ENCODE data around the gene HIVEP1. TPM values are rescaled to one million over a fixed set of nuclear protein-coding genes. Genes with fewer than 3 reads are reported as not detected.

Gene HIVEP1
- total and polyA plus RNA-seq, 2 of the 13 experiments (the other 11 are each of a cell fraction or from before 2014, with no cell fraction given), result 7.4 to 9.9 TPM

- in situ Hi-C loops (cut with HindIII; ENCODE audit: extremely low pct_ligation_motif_present, low pct_unique_long_range_greater_than_20kb), result no loop called here
- no peaks in the 10 kb centered on the region for H3K36me3 ChIP-seq (replicated peaks in 1 of 2; ENCODE audit: control insufficient read depth in 1 of 2, insufficient read depth in 2 of 2, low read length in 2 of 2)
- FAIRE-seq (no peak), DNase-seq (ENCODE audit: low spot score) (no peak), ATAC-seq (no peak)
- ChIA-PET CTCF (ENCODE audit: low intra/inter-chr PET ratio, low total read pairs) (no interaction called here), POLR2A (no interaction called here)
- BruUV-seq (replicated peaks), result no TSS peak
- peaks cover 10% of the 10 kb centered on the region for H3K79me2 ChIP-seq (ENCODE audit: insufficient read depth, low read length)
- WGBS (ENCODE audit: low lambda C conversion rate), result 9% methylated on average over 9 of the region's 9 CpGs
- H3K4me3 ChIP-seq (replicated peaks in 1 of 3; ENCODE audit: insufficient read depth in 1 of 3, low read depth in 2 of 3, low read length in 3 of 3), result peak overlapping the region; percentile 72 to 97 (median 94)
- H2AFZ ChIP-seq (ENCODE audit: low read length), result peak overlapping the region; percentile 85
- peak overlapping the region; percentile 95 for H3K9ac ChIP-seq (ENCODE audit: insufficient read depth, low read depth, low read length)
- peaks cover 20% of the 10 kb centered on the region for H3K4me1 ChIP-seq (ENCODE audit: insufficient read depth, low read length)
- H3K9me3 ChIP-seq (ENCODE audit: low read length), result no peaks in the 10 kb centered on the region
- H3K4me2 ChIP-seq (ENCODE audit: low read depth, low read length), result peak overlapping the region; percentile 97
- intact Hi-C loops (cut with micrococcal nuclease; ENCODE audit: unreplicated experiment), result no loop called here
- peak overlapping the region; percentile 99 for H3K27ac ChIP-seq (ENCODE audit: extremely low read length, insufficient read depth, low read length)
- no peaks in the 10 kb centered on the region for H4K20me1 ChIP-seq (ENCODE audit: insufficient read depth, low read length)
- no peaks in the 10 kb centered on the region; a peak in 1 of 5 replicates for H3K27me3 ChIP-seq (ENCODE audit: control insufficient read depth in 1 of 2, insufficient read depth in 2 of 2, low read length in 2 of 2)
- TF ChIP-seq HMGA1 (CRISPR knock-in tag; conservative IDR thresholded peaks at IDR 0.05), result no peak
- no peak for TF ChIP-seq IKZF4 (CRISPR knock-in tag; IDR thresholded peaks at IDR 0.05; ENCODE audit: borderline replicate concordance, low read depth, not compliant biosample characterization)
- 0 out of 2 replicates have a peak, but pooled peaks have one; percentile 27 for TF ChIP-seq RBAK (CRISPR knock-in tag; IDR thresholded peaks at IDR 0.05)
- TF ChIP-seq ZBTB14 (CRISPR knock-in tag; IDR thresholded peaks at IDR 0.05), result no peak
- 0 out of 2 replicates have a peak, but pooled peaks have one; percentile 36 for TF ChIP-seq ZNF580 (CRISPR knock-in tag; IDR thresholded peaks at IDR 0.05; ENCODE audit: borderline replicate concordance, low read depth)
- TF ChIP-seq MZF1 (CRISPR knock-in tag; IDR thresholded peaks at IDR 0.05; ENCODE audit: borderline replicate concordance), result 0 out of 2 replicates have a peak, but pooled peaks have one; percentile 33
- TF ChIP-seq ZNF788 (CRISPR knock-in tag; IDR thresholded peaks at IDR 0.05; ENCODE audit: borderline replicate concordance), result peak; percentile 35; the same call in 1 of the 2 replicates
- TF ChIP-seq ZNF512B (CRISPR knock-in tag; IDR thresholded peaks at IDR 0.05; ENCODE audit: borderline replicate concordance), result 0 out of 2 replicates have a peak, but pooled peaks have one; percentile 48
- TF ChIP-seq CC2D1A (CRISPR knock-in tag; IDR thresholded peaks at IDR 0.05), result 0 out of 2 replicates have a peak, but pooled peaks have one; percentile 65
- TF ChIP-seq USF2 (IDR thresholded peaks at IDR 0.05; ENCODE audit: low read depth, low read length), result no peak
- no peak for TF ChIP-seq USF2 (CRISPR knock-in tag; IDR thresholded peaks at IDR 0.05; ENCODE audit: borderline replicate concordance)
- TF ChIP-seq ZBTB20 (CRISPR knock-in tag; IDR thresholded peaks at IDR 0.05; ENCODE audit: borderline replicate concordance, low read depth), result 0 out of 2 replicates have a peak, but pooled peaks have one; percentile 20
- no peak for TF ChIP-seq RXRA (CRISPR knock-in tag; IDR thresholded peaks at IDR 0.05)
- no peak for TF ChIP-seq ZNF556 (CRISPR knock-in tag; IDR thresholded peaks at IDR 0.05; ENCODE audit: borderline replicate concordance)
- TF ChIP-seq PHF21A (CRISPR knock-in tag; IDR thresholded peaks at IDR 0.05), result no peak
- TF ChIP-seq NCOR1 (IDR thresholded peaks at IDR 0.05; ENCODE audit: borderline replicate concordance, low read length), result no peak
- no peak for TF ChIP-seq GLI4 (CRISPR knock-in tag; IDR thresholded peaks at IDR 0.05; ENCODE audit: borderline replicate concordance)
- TF ChIP-seq MEF2D (CRISPR knock-in tag; IDR thresholded peaks at IDR 0.05), result peak; percentile 5; the same call in 1 of the 2 replicates
Observed at GRCh38 chr6:12007473-12007872, 4.6 kb upstream of the HIVEP1 start.

Data from HepG2 (cell line).